MCF 10A (cell line): ENCODE measurements around the gene TNFAIP8. TPM values are rescaled to one million over a fixed set of nuclear protein-coding genes. Genes with fewer than 3 reads are reported as not detected.
A peak's percentile ranks its signal among the peaks of the same experiment; 100 is the strongest.

Experiments
- BruUV-seq: library from RNA; stranded (reverse); fragments of 400-500 nt; replicated peaks from 2 replicates; lab custom pipeline; 2021; lab: Mats Ljungman, UMichigan
- CTCF ChIA-PET: fragments of 300-600 bp; sonication (Branson Sonifier 250); formaldehyde crosslinking; extraction: SDS; loops from one replicate; lab custom pipeline; 2021; ENCODE audit warnings: antibody characterized with exemption, inconsistent platforms; lab: Yijun Ruan, JAX
- POLR2A ChIA-PET: fragments of 300-600, 350-650 bp; sonication (Branson Sonifier 250); formaldehyde crosslinking; extraction: SDS; loops from one replicate; lab custom pipeline; 2020; ENCODE audit warnings: antibody characterized with exemption, inconsistent platforms; lab: Yijun Ruan, JAX
- DNase-seq: peaks from one replicate; pipeline ENCODE4 v3.0.0-alpha.2; 2018; ENCODE audit not compliant: unreplicated experiment
- H3K27ac Mint-ChIP-seq: one replicate; pipeline ENCODE4 v1.8.0; 2022; ENCODE audit warnings: mild to moderate bottlenecking, low read depth, mixed read lengths; ENCODE audit not compliant: unreplicated experiment
- H3K27me3 Mint-ChIP-seq: one replicate; pipeline ENCODE4 v1.8.0; 2022; ENCODE audit warnings: mixed read lengths; ENCODE audit not compliant: insufficient read depth, unreplicated experiment
- H3K36me3 Mint-ChIP-seq: one replicate; pipeline ENCODE4 v1.8.0; 2022; ENCODE audit warnings: mild to moderate bottlenecking, moderate library complexity, mixed read lengths; ENCODE audit not compliant: insufficient read depth, unreplicated experiment
- H3K4me1 Mint-ChIP-seq: one replicate; pipeline ENCODE4 v1.8.0; 2022; ENCODE audit warnings: mixed read lengths; ENCODE audit not compliant: insufficient read depth, unreplicated experiment
- H3K4me3 Mint-ChIP-seq: one replicate; pipeline ENCODE4 v1.8.0; 2022; ENCODE audit warnings: mild to moderate bottlenecking, moderate library complexity, mixed read lengths; ENCODE audit not compliant: unreplicated experiment
- H3K9me3 Mint-ChIP-seq: one replicate; pipeline ENCODE4 v1.8.0; 2022; ENCODE audit warnings: mixed read lengths; ENCODE audit not compliant: unreplicated experiment
- intact Hi-C: fragments of 100-400 bp; cut with micrococcal nuclease; formaldehyde crosslinking; loops from 2 replicates; pipeline ENCODE4 v1.14.1; 2022
- total RNA-seq: library from RNA; stranded (reverse); gene quantifications from 2 replicates; pipeline ENCODE4 v1.2.3, GENCODE V29; 2022
- TF ChIP-seq, protein P1 (sequence below): fragments of 200-600 bp; IDR thresholded peaks from one replicate; pipeline ENCODE4 v1.8.0; 2022; ENCODE audit warnings: antibody characterized with exemption, mild to moderate bottlenecking; ENCODE audit not compliant: unreplicated experiment

The TNFAIP8 gene
- total RNA-seq, 1 experiment from 2014 or later: 16.2 TPM

DNA sequence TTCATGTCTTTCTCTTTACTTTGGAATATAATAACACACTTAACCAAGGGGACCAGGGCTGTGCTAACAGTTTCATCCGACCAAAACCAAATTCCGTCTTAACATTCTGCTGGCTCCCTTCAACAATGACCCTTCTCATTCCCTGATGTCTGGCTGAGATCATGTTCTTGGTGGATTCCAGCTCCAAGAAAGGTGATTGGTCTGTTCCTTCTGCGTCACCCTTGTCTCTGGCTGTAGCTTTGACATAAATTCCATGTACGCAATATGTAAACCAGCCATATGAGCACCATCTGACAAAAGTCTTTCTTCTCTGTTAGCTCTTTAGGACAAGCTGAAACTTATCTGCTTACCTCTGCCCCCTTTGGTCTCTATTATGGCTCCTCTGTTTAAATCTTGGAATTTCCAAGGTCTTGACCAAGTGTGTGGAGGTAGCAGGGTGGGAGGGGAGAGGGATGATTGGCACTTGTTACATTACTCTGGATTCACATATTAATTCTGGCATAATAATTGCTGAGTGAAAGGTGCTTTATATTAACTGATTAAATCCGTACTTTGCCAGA lies 50.8 kb downstream of the TNFAIP8 start:
- intact Hi-C loops: no loop called here
- H3K4me1 Mint-ChIP-seq: peaks cover 9% of the 10 kb centered on the region
- no peaks in the 10 kb centered on the region for H3K9me3 Mint-ChIP-seq
- TF ChIP-seq, protein P1, sequence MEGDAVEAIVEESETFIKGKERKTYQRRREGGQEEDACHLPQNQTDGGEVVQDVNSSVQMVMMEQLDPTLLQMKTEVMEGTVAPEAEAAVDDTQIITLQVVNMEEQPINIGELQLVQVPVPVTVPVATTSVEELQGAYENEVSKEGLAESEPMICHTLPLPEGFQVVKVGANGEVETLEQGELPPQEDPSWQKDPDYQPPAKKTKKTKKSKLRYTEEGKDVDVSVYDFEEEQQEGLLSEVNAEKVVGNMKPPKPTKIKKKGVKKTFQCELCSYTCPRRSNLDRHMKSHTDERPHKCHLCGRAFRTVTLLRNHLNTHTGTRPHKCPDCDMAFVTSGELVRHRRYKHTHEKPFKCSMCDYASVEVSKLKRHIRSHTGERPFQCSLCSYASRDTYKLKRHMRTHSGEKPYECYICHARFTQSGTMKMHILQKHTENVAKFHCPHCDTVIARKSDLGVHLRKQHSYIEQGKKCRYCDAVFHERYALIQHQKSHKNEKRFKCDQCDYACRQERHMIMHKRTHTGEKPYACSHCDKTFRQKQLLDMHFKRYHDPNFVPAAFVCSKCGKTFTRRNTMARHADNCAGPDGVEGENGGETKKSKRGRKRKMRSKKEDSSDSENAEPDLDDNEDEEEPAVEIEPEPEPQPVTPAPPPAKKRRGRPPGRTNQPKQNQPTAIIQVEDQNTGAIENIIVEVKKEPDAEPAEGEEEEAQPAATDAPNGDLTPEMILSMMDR: no peak
- no TSS peak for BruUV-seq
- no peaks in the 10 kb centered on the region for H3K27me3 Mint-ChIP-seq
- no peak for DNase-seq
- no peaks in the 10 kb centered on the region for H3K36me3 Mint-ChIP-seq
- ChIA-PET POLR2A (interaction anchor here (0.8 kb wide), 1 partner anchor 83 kb away, joined by 3 read pairs; no protein-coding TSS in a partner anchor), CTCF (interaction anchor here (1.4 to 7.9 kb wide), 3 partner anchors 50 to 419 kb away, joined by 6 to 253 read pairs (median 10); partner anchors contain the start of genes DTWD2 and TNFAIP8)
- H3K27ac Mint-ChIP-seq: no peak overlapping the region
- H3K4me3 Mint-ChIP-seq: no peak overlapping the region

DNA sequence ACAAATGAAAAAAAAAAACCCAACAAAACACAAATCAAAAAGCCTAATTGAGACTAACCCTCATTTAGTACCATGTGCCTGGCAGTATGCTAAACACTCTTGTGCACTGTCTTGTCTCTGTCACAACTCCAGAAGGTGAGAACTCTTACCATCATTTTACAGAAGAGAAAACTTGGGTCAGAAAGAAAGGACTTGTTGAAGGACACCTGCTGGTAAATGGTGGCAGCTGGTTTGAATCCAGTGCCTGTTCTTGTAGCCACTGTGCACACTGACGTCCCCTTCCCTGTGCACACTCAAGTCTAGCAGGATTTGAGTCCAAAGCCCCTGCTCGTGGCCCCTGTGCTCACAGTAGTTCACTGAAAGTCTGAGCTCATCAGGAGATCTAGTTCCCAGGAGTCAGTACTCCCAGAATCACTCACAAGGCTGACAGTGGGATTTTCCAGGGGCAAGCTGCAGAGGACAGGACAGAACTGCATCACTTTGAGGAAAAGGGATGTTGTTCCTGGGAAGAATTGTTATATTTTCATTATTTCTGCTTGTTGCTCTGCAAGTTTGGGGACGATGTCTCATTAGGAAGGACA lies 53.5 kb downstream of the TNFAIP8 start:
- POLR2A ChIA-PET: interaction anchor here (1.0 to 6.9 kb wide), 8 partner anchors 10 to 338 kb away, joined by 3 to 174 read pairs (median 18); partner anchors contain the start of genes DMXL1 and TNFAIP8
- intact Hi-C loops: no loop called here
- no peaks in the 10 kb centered on the region for H3K9me3 Mint-ChIP-seq
- BruUV-seq: no TSS peak
- CTCF ChIA-PET: interaction anchor here (0.6 to 7.9 kb wide), 10 partner anchors 9 to 388 kb away, joined by 3 to 253 read pairs (median 67); partner anchors contain the start of gene TNFAIP8
- no peak overlapping the region for H3K27ac Mint-ChIP-seq
- H3K27me3 Mint-ChIP-seq: no peaks in the 10 kb centered on the region
- H3K36me3 Mint-ChIP-seq: no peaks in the 10 kb centered on the region
- H3K4me1 Mint-ChIP-seq: peaks cover 9% of the 10 kb centered on the region
- no peak overlapping the region for H3K4me3 Mint-ChIP-seq
- DNase-seq: no peak
- TF ChIP-seq, protein P1: peak; percentile 11

DNA sequence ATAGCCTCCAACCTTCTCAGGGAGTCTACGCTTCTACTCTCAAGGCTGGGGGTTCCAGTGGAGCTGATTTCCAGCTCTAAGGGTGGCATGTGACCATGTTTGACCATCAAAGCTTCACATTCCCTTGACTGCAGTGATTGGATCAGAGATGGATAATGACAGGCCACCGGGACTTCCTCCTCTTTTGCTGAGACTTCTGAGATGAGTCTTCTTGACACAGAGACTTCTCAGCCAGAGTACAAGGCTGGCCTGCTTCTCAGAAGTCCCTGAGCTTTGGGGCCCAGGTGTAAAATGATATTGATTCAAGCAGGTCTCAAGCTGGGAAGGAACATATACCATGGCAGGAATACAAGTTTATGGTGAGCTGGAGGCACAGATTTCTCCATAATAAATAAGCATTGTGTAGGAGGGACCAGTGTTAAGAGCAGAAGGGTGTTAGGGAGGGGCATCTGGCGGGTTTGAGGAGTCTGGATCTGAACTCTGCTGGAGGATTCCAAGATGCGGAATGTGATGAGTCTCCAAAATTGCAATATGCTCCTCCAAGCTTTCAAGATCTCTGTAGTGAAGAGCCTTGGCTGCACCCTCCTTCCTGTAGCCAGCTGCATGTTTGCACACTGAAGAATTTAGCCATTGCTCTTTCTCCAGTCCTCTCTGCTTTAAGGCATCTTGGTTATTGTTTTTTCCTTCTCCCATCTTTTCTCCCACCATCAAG lies 54.8 kb downstream of the TNFAIP8 start:
- DNase-seq: no peak
- Mint-ChIP-seq H3K4me1 (peaks cover 9% of the 10 kb centered on the region), H3K27ac (peak overlapping the region; percentile 77), H3K9me3 (no peaks in the 10 kb centered on the region), H3K4me3 (peak overlapping the region; percentile 72), H3K36me3 (no peaks in the 10 kb centered on the region), H3K27me3 (no peaks in the 10 kb centered on the region)
- ChIA-PET CTCF (interaction anchor here (0.7 to 7.9 kb wide), 34 partner anchors 10 to 422 kb away, joined by 3 to 253 read pairs (median 10); partner anchors contain the start of genes DMXL1, DTWD2 and TNFAIP8), POLR2A (interaction anchor here (0.6 to 6.9 kb wide), 26 partner anchors 11 to 420 kb away, joined by 3 to 174 read pairs (median 8); partner anchors contain the start of genes DMXL1, HSD17B4 and TNFAIP8)
- TF ChIP-seq, protein P1: no peak
- BruUV-seq: no TSS peak
- intact Hi-C loops: loop anchor here (1.0 to 2.0 kb wide), 5 partner anchors 54 to 422 kb away; partner anchors contain the start of genes DMXL1, DTWD2 and TNFAIP8
